Embryonic facial prominence (tissue), 1 donor: Measurements from ENCODE around the gene SYTL2.
A peak's percentile ranks its signal among the peaks of the same experiment; 100 is the strongest.

Experiments used
- DNase-seq: peaks from one replicate; pipeline ENCODE4 v3.0.0-alpha.2; 2016; ENCODE audit errors: extremely low spot score

The SYTL2 gene

GRCh38 chr11:85725510-85726258, 85.3 kb downstream of the SYTL2 start:
- DNase-seq: no peak

GRCh38 chr11:85724748-85725465, 86.0 kb downstream of the SYTL2 start:
- no peak for DNase-seq

GRCh38 chr11:85723088-85723487, 87.9 kb downstream of the SYTL2 start:
- DNase-seq: no peak

- DNase-seq: no peak
These were observed 89.8 kb downstream of the SYTL2 start for GRCh38 chr11:85721191-85721590.

- peak; percentile 21 for DNase-seq
These were observed 91.7 kb downstream of the SYTL2 start for GRCh38 chr11:85718991-85719807.

- no peak for DNase-seq
These were observed 92.6 kb downstream of the SYTL2 start for GRCh38 chr11:85718126-85718943.

- DNase-seq: no peak
These were observed 93.5 kb downstream of the SYTL2 start for GRCh38 chr11:85717429-85717828.

GRCh38 chr11:85712953-85713352, 98.0 kb downstream of the SYTL2 start:
- DNase-seq: no peak

- no peak for DNase-seq
These were observed 100.0 kb downstream of the SYTL2 start for GRCh38 chr11:85710917-85711316.

- no peak for DNase-seq
These were observed 100.8 kb downstream of the SYTL2 start for GRCh38 chr11:85709941-85710702.

- no peak for DNase-seq
These were observed 105.1 kb downstream of the SYTL2 start for GRCh38 chr11:85705800-85706199.

GRCh38 chr11:85704967-85705366, 106.0 kb downstream of the SYTL2 start:
- DNase-seq: no peak

- no peak for DNase-seq
These were observed 110.8 kb downstream of the SYTL2 start for GRCh38 chr11:85699957-85700741.

GRCh38 chr11:85698195-85698594, 112.7 kb downstream of the SYTL2 start:
- no peak for DNase-seq

- no peak for DNase-seq
These were observed 113.2 kb downstream of the SYTL2 start for GRCh38 chr11:85697747-85698146.

- no peak for DNase-seq
These were observed 115.4 kb downstream of the SYTL2 start for GRCh38 chr11:85695546-85695945.

- DNase-seq: no peak
These were observed 116.5 kb downstream of the SYTL2 start for GRCh38 chr11:85694385-85694980.

- no peak for DNase-seq
These were observed 125.0 kb downstream of the SYTL2 start, which contains the start of gene CCDC89 for GRCh38 chr11:85685820-85686459. Gene CCDC89 (minus strand): TSS chr11:85686195. CDS start chr11:85686130, 65 bp downstream.
